CD14-positive monocyte (primary cell): ENCODE data around the gene MVB12B. TPM values are rescaled to one million over a fixed set of nuclear protein-coding genes. Genes with fewer than 3 reads are reported as not detected.

ENCODE experiments used
- DNase-seq, 3 donors: peaks; one replicate each; pipeline ENCODE4 v3.0.0-alpha.2; 2011 to 2022
- H2AFZ ChIP-seq: 2 replicates; pipeline ENCODE4 v1.6.0; 2012; ENCODE audit warnings: mild to moderate bottlenecking, low read depth, low read length, inconsistent platforms; ENCODE audit not compliant: insufficient read depth, poor library complexity, severe bottlenecking
- H3K27ac ChIP-seq, 2 donors: 1 replicate in 1 of 2; 2 replicates in 1 of 2; pipeline ENCODE4 v1.5.1; 2012 to 2013; ENCODE audit warnings: low read length in 2 of 2, control low read depth in 1 of 2, inconsistent platforms in 1 of 2, low read depth in 1 of 2, mild to moderate bottlenecking in 1 of 2
- H3K27me3 ChIP-seq, 2 donors: one replicate each; pipeline versions ENCODE4 v1.6.0 to v1.6.1; 2011 to 2013; ENCODE audit warnings: low read length in 2 of 2; ENCODE audit not compliant: control insufficient read depth in 2 of 2, insufficient read depth in 2 of 2
- H3K36me3 ChIP-seq, 2 donors: replicated peaks in 1 of 2; 1 replicate in 1 of 2; 2 replicates in 1 of 2; pipeline versions ENCODE4 v1.5.1 to v1.6.1; 2012 to 2013; ENCODE audit warnings: low read length in 2 of 2, control low read depth in 1 of 2, inconsistent platforms in 1 of 2, mild to moderate bottlenecking in 1 of 2; ENCODE audit not compliant: insufficient read depth in 2 of 2, control insufficient read depth in 1 of 2
- H3K4me1 ChIP-seq, 2 donors: 1 replicate in 1 of 2; 2 replicates in 1 of 2; pipeline versions ENCODE4 v1.5.1 to v1.6.1; 2012 to 2013; ENCODE audit warnings: low read length in 2 of 2, control low read depth in 1 of 2, inconsistent platforms in 1 of 2, mild to moderate bottlenecking in 1 of 2, moderate library complexity in 1 of 2; ENCODE audit not compliant: insufficient read depth in 2 of 2, control insufficient read depth in 1 of 2
- H3K4me2 ChIP-seq: replicated peaks from 2 replicates; pipeline ENCODE3; 2012; ENCODE audit warnings: low read length, moderate library complexity, mild to moderate bottlenecking; ENCODE audit not compliant: poor library complexity, severe bottlenecking; ENCODE audit errors: extremely low read depth
- H3K4me3 ChIP-seq, 3 experiments: fragments of 200-600 bp in 1 of 3; sonication (generic) in 1 of 3; replicated peaks in 1 of 3; 1 replicate in 2 of 3; 2 replicates in 1 of 3; pipeline ENCODE4 v1.5.1; 2011 to 2013; ENCODE audit warnings: low read length in 3 of 3, mild to moderate bottlenecking in 3 of 3, control low read depth in 2 of 3, low read depth in 2 of 3, inconsistent platforms in 1 of 3, moderate library complexity in 1 of 3
- H3K79me2 ChIP-seq: 2 replicates; pipeline ENCODE4 v1.6.0; 2012; ENCODE audit warnings: mild to moderate bottlenecking, control low read depth, inconsistent platforms, low read length, moderate library complexity; ENCODE audit not compliant: insufficient read depth
- H3K9ac ChIP-seq: 2 replicates; pipeline ENCODE4 v1.6.0; 2017; ENCODE audit warnings: low read length, mild to moderate bottlenecking; ENCODE audit not compliant: insufficient read depth, poor library complexity, severe bottlenecking
- H3K9me3 ChIP-seq, 2 donors: replicated peaks in 1 of 2; 1 replicate in 1 of 2; 2 replicates in 1 of 2; pipeline versions ENCODE4 v1.5.1 to v1.6.1; 2012 to 2013; ENCODE audit warnings: low read length in 2 of 2, control low read depth in 1 of 2; ENCODE audit not compliant: control insufficient read depth in 1 of 2, insufficient read depth in 1 of 2
- H4K20me1 ChIP-seq: 2 replicates; pipeline ENCODE4 v1.6.0; 2012; ENCODE audit warnings: mild to moderate bottlenecking, low read length, control low read depth, moderate library complexity; ENCODE audit not compliant: insufficient read depth
- H3K27ac Mint-ChIP-seq, 7 donors: one replicate each; pipeline ENCODE4 v1.8.0; 2020; ENCODE audit warnings: mild to moderate bottlenecking in 7 of 7, mixed read lengths in 7 of 7, moderate library complexity in 6 of 7, inconsistent platforms in 2 of 7
- H3K27me3 Mint-ChIP-seq, 3 donors: one replicate each; pipeline ENCODE4 v1.8.0; 2021 to 2022; ENCODE audit warnings: low read depth in 3 of 3, mild to moderate bottlenecking in 3 of 3, mixed read lengths in 3 of 3, moderate library complexity in 3 of 3, inconsistent platforms in 1 of 3
- H3K36me3 Mint-ChIP-seq, 2 donors: one replicate each; pipeline ENCODE4 v1.8.0; 2020; ENCODE audit warnings: mixed read lengths in 2 of 2, inconsistent platforms in 1 of 2, mild to moderate bottlenecking in 1 of 2
- H3K4me1 Mint-ChIP-seq: one replicate; pipeline ENCODE4 v1.8.0; 2020; ENCODE audit warnings: mild to moderate bottlenecking, mixed read lengths
- H3K4me3 Mint-ChIP-seq, 2 donors: one replicate each; pipeline ENCODE4 v1.8.0; 2020; ENCODE audit warnings: mild to moderate bottlenecking in 2 of 2, mixed read lengths in 2 of 2, moderate library complexity in 1 of 2
- H3K9me3 Mint-ChIP-seq, 7 donors: one replicate each; pipeline ENCODE4 v1.8.0; 2020 to 2022; ENCODE audit warnings: mixed read lengths in 7 of 7, mild to moderate bottlenecking in 6 of 7, moderate library complexity in 6 of 7, inconsistent platforms in 2 of 7
- CTCF ChIP-seq: fragments of 200-600 bp; IDR thresholded peaks from one replicate; pipeline ENCODE4 v1.8.0; 2022; ENCODE audit warnings: antibody characterized with exemption, mild to moderate bottlenecking
- WGBS: methylation state at CpG from one replicate; pipeline ENCODE4 v1.1.5; 2013; ENCODE audit warnings: missing lambda C conversion rate; ENCODE audit not compliant: insufficient coverage; 5-methylcytosine and 5-hydroxymethylcytosine counted together
- intact Hi-C, 2 donors: fragments of 100-400 bp; cut with micrococcal nuclease; formaldehyde crosslinking; loops; one replicate each; pipeline versions ENCODE4 v1.15.0 to v1.15.1; 2023
- polyA plus RNA-seq, 3 donors: library from polyadenylated mRNA; depleted of rRNA in 1 of 3; unstranded in 2 of 3; stranded (reverse) in 1 of 3; fragments of 300-500 nt in 2 of 3; fragments of >200 nt in 1 of 3; fragmentation: Illumina TruSeq in 2 of 3; gene quantifications; 1 replicate in 2 of 3; 2 replicates in 1 of 3; pipeline ENCODE4 v1.2.3, GENCODE V29; 2012 to 2021

Gene MVB12B
- polyA plus RNA-seq, 3 donors: 2.8 to 8.1 (median 3.5) TPM

DNA sequence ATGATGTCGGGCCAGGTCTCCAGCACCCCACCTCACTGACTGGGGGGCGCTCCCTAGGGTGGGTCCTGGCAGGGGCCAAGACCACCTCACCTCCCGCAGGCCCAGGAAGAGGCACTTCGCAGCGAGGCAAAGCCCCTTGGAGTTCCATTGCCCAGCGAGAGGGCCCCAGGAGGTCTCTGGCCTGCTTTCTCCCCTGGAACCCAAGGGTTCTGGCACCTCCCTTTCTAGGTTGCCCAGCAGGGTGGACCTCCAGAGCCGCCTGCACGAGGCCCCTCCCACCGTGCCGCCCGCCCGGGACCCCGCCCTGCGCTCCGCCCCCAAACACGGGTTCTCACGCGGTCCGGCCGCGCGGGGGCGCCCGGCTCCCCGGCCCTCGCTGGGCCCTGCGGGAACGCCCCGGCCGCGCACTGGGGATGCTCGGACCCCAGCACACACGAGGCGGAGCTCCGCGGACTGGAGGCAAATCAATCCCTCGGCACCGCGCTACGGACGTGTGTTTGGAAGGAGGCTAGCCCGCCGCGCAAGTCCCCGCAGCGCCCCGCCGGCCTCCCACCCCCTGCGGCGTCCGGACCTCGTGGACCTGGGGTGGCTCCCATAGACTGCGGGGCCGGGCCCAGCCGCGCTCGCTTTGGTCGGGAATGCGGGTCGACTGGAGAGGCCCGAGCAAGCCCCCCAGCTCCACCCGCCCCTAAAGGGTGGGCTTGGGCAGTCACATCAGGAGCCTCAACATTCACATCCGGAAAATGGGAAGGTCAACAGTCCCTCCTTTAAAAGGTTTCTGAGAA lies 187.6 kb downstream of the MVB12B start:
- intact Hi-C loops: no loop called here
- no peak overlapping the region for H3K27ac ChIP-seq
- no peaks in the 10 kb centered on the region for H3K9me3 ChIP-seq
- H3K27me3 ChIP-seq: no peaks in the 10 kb centered on the region
- peak overlapping the region; percentile 21 for H3K9ac ChIP-seq
- no peaks in the 10 kb centered on the region for H3K36me3 Mint-ChIP-seq
- 9% methylated on average over 58 of the region's 63 CpGs for WGBS
- no peaks in the 10 kb centered on the region for H4K20me1 ChIP-seq
- H3K4me1 ChIP-seq: peaks cover 41 to 53% of the 10 kb centered on the region in 2 donors
- peak overlapping the region; percentile 95 for H2AFZ ChIP-seq
- no peaks in the 10 kb centered on the region for H3K79me2 ChIP-seq
- H3K27ac Mint-ChIP-seq: no peak overlapping the region
- H3K36me3 ChIP-seq: no peaks in the 10 kb centered on the region
- H3K27me3 Mint-ChIP-seq: peaks cover 0 to 3% (median 0%) of the 10 kb centered on the region in 3 donors
- peak overlapping the region in 2 of 3 experiments; percentile 6 to 73 for H3K4me3 ChIP-seq
- DNase-seq: peak; percentile 55 to 58 (median 56)
- peaks cover 42% of the 10 kb centered on the region for H3K4me1 Mint-ChIP-seq
- H3K4me3 Mint-ChIP-seq: peak overlapping the region; percentile 16 to 77
- peak; percentile 81 for TF ChIP-seq CTCF
- H3K4me2 ChIP-seq: peak overlapping the region; percentile 80
- peaks cover 0 to 2% (median 0%) of the 10 kb centered on the region in 7 donors for H3K9me3 Mint-ChIP-seq

DNA sequence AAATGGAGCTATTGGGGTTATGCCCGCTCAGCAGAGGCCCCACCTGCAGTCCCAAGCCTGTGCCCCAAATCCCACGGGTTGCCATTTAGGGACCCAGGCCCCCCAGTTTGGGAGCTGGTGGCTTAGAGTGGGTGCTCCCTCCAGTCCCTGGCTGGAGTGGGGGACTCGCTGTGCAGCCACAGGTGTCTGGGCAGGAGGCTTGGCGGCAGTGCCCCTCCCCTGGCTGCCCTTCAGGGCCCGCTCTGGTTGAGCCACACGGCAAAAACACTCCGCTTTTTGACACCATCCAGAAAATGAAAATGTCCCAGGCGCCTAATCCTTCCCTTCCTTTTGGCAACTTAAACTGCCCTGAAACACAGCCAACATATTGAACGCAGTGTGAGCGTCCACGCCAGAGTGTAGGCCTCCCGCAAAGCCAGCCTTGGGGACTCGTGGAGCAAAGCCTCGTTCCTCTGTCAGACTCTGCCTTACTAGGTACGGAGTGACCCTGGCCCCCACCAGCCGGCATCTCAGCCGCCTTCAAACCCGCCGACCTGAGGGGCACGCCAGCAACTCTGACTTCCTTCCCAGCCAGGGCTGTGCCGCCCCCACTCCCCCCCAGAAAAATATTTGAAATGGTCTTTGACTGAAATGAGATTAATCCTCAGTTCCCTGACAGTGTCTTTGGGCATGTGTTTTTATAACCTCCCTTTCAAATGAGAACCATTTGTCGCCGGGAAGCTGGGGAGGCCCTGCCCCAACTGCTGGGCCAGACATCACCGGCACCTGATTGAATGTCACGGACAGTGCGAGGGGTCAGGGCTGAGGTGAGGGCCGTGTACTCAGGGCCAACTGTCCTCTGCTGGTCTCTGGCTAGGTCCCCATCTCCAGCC lies 188.6 kb downstream of the MVB12B start:
- intact Hi-C loops: loop anchor here in 1 of 2 donors (5.0 kb wide), 1 partner anchor 42 kb away; no protein-coding TSS in a partner anchor
- Mint-ChIP-seq H3K36me3 (no peaks in the 10 kb centered on the region), H3K9me3 (peaks cover 0 to 2% (median 0%) of the 10 kb centered on the region in 7 donors), H3K27ac (peak overlapping the region in 1 of 7 donors; percentile 45), H3K4me3 (peak overlapping the region in 1 of 2 donors; percentile 35), H3K27me3 (peaks cover 0 to 3% (median 0%) of the 10 kb centered on the region in 3 donors), H3K4me1 (peaks cover 45% of the 10 kb centered on the region)
- no peak for DNase-seq
- 90% methylated on average over 19 of the region's 27 CpGs for WGBS
- no peak overlapping the region for H3K27ac ChIP-seq
- no peaks in the 10 kb centered on the region for H3K27me3 ChIP-seq
- H3K9ac ChIP-seq: no peak overlapping the region
- H4K20me1 ChIP-seq: no peaks in the 10 kb centered on the region
- H3K9me3 ChIP-seq: no peaks in the 10 kb centered on the region
- peaks cover 41 to 53% of the 10 kb centered on the region in 2 donors for H3K4me1 ChIP-seq
- no peaks in the 10 kb centered on the region for H3K36me3 ChIP-seq
- no peaks in the 10 kb centered on the region for H3K79me2 ChIP-seq
- H3K4me2 ChIP-seq: peak overlapping the region; percentile 80
- no peak overlapping the region for H2AFZ ChIP-seq
- H3K4me3 ChIP-seq: no peak overlapping the region
- no peak for TF ChIP-seq CTCF
